ENCODE data around the gene SERINC2. TPM values are rescaled to one million over a fixed set of nuclear protein-coding genes. Genes with fewer than 3 reads are reported as not detected.

Gene SERINC2
- total RNA-seq, 1 donor from 2014 or later = 45.8 TPM

DNA sequence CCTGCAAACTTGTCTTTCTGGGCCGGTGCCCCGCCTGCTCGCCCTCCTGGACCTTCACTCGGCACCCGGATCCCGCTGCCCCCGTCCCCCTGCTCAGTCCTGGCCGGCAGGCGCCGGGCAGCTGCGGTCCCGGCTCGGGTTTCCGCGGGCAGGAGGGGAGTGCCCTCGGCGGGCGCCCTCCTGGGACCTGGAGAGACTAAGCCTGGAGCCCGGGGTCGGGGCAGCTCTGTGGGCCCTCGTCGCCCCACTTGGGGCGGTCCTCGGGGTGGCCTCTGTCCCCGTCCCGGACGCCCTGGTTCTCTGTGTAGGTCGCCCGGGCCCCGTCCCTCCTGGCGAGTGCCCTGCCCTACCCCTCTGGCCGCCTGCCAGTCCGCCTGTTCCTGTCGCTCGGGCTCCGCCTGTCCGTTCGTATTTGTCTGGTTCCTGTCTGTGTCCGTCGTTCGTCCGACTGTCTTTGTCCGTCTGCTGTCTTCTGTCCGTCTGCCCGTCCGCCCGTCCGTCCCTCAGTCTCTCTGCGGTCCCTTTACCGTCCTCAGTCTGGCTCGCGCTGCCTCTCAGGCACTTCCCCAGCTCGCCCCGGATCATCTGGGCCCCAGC is 490 bp downstream of the SERINC2 start:
- TF ChIP-seq, protein P1, sequence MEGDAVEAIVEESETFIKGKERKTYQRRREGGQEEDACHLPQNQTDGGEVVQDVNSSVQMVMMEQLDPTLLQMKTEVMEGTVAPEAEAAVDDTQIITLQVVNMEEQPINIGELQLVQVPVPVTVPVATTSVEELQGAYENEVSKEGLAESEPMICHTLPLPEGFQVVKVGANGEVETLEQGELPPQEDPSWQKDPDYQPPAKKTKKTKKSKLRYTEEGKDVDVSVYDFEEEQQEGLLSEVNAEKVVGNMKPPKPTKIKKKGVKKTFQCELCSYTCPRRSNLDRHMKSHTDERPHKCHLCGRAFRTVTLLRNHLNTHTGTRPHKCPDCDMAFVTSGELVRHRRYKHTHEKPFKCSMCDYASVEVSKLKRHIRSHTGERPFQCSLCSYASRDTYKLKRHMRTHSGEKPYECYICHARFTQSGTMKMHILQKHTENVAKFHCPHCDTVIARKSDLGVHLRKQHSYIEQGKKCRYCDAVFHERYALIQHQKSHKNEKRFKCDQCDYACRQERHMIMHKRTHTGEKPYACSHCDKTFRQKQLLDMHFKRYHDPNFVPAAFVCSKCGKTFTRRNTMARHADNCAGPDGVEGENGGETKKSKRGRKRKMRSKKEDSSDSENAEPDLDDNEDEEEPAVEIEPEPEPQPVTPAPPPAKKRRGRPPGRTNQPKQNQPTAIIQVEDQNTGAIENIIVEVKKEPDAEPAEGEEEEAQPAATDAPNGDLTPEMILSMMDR (conservative IDR thresholded peaks at IDR 0.05; ENCODE audit: low read depth, low read length) = no peak
- DNase-seq (ENCODE audit: low read depth) = no peak
- H3K4me3 ChIP-seq (ENCODE audit: low read depth, low read length) = peak overlapping the region; percentile 90

DNA sequence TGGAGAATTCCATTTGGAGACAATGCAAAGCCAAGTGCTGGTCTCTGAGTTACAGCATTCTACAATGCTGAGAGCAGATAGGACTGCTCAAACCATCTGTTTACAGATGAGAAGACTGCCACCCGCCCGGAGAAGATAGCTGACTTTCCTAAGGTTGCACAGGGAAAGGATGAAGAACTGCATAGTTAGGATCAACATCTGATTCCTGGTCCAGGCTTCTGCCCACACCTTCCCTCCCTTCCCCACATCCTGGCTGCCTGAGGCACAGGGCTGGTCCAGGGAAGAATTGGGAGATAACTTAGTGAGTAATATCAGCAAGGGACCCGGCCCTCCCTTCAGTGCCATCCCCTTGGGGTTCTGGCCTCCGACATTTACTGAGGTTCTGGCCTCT is 2.0 kb downstream of the SERINC2 start:
- TF ChIP-seq, protein P1 (conservative IDR thresholded peaks at IDR 0.05; ENCODE audit: low read depth, low read length) = no peak
- DNase-seq (ENCODE audit: low read depth) = no peak
- peak overlapping the region; percentile 90 for H3K4me3 ChIP-seq (ENCODE audit: low read depth, low read length)

DNA sequence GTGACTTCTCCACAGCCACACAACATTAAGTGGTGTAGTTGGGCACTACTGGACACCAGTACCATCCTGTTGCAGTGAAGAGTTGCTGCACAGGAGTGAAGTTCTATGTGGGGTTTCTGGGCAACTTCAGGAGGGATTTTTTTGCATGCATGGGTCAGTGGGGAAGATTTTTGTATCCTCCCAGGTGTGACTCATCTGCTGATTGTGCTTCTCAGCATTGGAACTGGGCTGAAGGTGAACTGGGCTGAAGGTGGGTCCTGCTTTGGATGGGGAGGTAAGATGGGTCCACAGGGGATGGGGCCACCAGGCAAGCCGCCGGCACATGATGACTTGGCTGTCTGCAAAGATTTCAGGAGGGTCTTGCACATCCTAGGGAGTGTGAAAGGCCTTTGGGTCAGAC is 2.6 kb downstream of the SERINC2 start:
- no peak for DNase-seq (ENCODE audit: low read depth)
- no peak overlapping the region for H3K4me3 ChIP-seq (ENCODE audit: low read depth, low read length)

DNA sequence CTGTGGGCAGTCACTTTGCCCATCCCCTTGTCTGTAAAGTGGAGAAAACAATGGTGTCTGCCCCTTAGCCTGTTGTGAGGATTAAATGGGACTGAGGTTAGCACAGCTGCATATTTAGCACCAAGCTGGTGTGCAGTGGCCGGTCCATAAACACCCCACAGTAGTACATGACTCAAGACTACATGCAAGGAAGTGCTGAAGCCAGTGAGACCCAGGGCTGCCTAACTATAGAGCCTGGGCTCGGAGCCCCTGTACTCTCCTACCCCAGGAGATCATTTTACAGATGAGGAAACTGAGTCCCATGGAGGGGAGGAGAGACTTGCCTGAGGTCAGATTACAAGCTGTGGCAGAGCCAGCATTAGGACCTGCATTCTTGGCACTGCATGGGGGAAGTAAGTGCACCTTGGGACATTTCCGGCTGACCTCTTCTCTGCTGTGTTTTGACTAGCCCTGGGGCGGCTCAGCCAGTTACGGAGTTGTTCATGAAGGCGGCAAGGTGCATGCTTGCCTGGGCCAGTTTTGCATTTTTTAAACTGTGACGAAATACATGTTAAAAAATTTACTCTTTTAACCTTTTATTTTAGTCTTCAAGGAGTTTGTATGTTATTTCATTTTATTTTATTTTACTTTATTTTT is 3.2 kb downstream of the SERINC2 start:
- TF ChIP-seq, protein P1 (conservative IDR thresholded peaks at IDR 0.05; ENCODE audit: low read depth, low read length) = no peak
- no peak for DNase-seq (ENCODE audit: low read depth)
- H3K4me3 ChIP-seq (ENCODE audit: low read depth, low read length) = no peak overlapping the region

More for the DNA sequence above, 2.6 kb downstream of the SERINC2 start:
- TF ChIP-seq, protein P1 (conservative IDR thresholded peaks at IDR 0.05; ENCODE audit: low read depth, low read length) = no peak

DNA sequence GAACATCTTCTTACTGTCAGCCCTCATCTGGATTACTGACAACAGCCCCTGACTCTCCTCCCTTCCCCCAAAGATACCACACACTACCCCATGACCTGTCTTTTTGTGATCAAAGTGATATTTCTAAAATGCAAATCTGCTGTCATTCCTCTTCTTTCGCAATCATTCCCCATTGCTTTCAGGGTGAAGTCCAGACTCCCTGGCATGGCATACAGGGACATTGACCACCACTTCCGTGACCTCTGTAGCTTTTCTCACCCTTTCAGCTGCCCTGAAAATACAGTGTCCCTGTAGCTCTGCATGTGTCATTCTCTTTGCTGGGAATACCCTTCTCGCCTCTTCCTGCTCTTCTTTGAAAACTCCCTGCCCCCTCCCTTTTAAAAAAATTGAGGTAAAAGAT is 4.1 kb downstream of the SERINC2 start:
- no peak for DNase-seq (ENCODE audit: low read depth)
- TF ChIP-seq, protein P1 (conservative IDR thresholded peaks at IDR 0.05; ENCODE audit: low read depth, low read length) = no peak

DNA sequence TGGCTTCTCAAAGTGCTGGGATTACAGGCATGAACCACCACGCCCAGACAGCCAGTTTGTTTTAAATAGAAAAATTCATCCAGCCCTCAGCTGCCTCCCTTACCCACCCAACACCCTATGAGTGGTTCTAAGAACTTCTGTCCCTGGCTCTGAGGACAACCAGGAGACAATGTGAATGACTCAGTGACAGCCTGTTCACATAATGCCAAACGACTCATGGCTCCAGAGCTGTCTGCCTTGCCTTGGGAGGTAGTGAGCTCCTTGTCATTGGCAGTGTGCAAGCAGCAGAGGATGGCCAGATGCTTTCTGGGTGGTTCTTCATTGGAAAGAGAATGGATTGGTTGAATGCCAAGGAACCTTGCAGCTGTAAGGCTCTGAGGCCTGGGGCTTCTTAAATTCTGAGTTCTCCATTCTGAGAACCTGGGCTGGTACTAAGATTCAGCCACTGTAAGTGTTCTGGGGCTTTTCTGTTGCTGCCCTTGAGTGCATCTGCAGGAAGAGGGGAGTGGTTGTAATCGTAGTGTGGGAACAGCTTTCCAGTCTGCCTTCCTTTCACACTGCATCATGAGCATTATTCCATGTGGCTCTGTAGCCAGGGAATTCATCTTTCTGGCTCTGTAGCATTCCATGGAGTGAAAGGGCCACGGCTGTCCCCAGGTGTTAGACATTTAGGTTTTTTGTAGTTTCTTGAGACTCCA is 5.8 kb downstream of the SERINC2 start:
- TF ChIP-seq, protein P1 (conservative IDR thresholded peaks at IDR 0.05; ENCODE audit: low read depth, low read length) = no peak
- no peak overlapping the region for H3K4me3 ChIP-seq (ENCODE audit: low read depth, low read length)
- DNase-seq (ENCODE audit: low read depth) = no peak

More for the DNA sequence above, 4.1 kb downstream of the SERINC2 start:
- H3K4me3 ChIP-seq (ENCODE audit: low read depth, low read length) = no peak overlapping the region

All from epithelial cell of proximal tubule (primary cell).